HG03520 (cell line): ENCODE data around the gene PMM1.
"Not testable (repeated sequence)": the region's sequence is repeated elsewhere in the genome, so short reads cannot be mapped to it uniquely, and the experiment has no call there.

ENCODE experiments used
- ATAC-seq: cut with Tn5 transposase; IDR thresholded peaks from one replicate; pipeline ENCODE4 v1.9.1; 2021; ENCODE audit warnings: mild to moderate bottlenecking, moderate library complexity; ENCODE audit not compliant: unreplicated experiment

The PMM1 gene

DNA sequence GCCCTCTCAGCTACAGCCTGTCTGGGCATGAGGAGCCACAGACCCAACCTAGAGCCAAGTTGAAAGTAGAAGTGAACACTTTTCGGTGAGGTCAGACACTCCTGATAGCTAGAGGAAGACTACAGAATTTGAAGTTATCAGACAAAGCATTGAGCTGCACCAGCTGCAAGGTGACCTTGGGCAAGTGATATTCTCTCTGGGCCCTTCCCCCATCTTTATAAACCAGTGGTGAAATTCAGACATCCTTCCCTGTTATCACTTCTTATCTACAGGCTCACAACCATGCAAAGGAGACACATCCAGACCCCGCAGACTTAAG is 8.0 kb upstream of the PMM1 start:
- ATAC-seq, result no peak

DNA sequence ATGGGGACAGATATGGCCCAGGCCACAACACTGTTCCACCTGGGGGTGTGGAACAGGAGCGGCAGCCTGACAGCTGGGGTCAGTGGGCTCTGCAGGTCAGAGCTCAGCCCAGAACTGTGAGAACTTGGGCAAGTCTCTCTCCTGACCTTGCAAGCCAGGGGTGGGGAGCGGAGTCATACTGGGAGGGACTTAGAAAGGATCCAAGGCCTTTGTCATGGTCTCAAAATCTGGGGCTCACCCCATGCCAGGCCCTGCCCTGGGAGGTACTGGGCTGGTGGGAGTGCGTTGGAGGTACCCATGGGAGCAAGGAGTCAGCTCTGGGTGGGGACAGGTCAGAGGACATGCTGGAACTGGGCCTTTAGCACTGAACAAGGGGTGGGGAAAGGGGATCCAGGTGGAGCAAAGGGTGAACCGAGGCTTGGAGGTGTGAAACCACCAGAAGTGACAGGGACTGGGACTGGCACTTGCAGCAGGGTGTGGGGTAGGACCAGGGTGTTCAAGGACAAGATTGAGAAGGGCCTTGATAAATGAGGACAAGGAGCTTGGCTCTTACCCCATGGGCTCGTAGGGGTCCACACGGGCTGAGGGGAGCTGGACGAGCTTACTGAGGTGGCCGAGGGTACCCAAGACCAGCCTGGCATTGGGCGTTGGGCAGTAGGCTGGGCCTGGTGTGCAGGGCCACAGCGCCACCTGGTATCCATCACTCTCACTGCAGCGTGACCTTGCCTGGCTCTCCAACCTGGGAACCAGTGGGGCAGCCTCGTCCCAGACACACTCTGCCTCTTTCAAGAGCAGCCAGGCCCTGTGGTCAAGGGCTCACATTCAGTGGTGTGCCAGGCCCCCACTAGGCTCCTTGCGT is 7.4 kb upstream of the PMM1 start:
- ATAC-seq, result no peak

DNA sequence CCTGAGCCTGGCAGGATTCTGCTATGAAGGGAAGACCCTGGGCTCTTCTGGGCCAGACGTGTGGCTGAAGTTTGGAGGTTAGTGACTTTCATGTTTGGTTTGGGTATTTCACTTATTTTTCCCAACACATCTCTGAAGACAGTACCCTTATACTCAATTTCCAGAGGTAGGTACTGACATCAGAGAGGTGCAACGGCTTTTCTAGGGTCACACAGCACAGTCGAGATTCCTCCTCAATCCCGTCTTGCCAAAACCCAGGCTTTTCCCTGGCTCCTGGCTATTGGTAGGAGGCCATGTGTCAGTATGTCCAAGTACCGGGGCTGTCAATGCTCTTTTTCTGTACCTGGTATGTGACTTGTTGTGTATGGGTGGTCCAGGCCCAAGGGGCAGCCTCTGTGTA is 6.1 kb upstream of the PMM1 start:
- no peak for ATAC-seq

DNA sequence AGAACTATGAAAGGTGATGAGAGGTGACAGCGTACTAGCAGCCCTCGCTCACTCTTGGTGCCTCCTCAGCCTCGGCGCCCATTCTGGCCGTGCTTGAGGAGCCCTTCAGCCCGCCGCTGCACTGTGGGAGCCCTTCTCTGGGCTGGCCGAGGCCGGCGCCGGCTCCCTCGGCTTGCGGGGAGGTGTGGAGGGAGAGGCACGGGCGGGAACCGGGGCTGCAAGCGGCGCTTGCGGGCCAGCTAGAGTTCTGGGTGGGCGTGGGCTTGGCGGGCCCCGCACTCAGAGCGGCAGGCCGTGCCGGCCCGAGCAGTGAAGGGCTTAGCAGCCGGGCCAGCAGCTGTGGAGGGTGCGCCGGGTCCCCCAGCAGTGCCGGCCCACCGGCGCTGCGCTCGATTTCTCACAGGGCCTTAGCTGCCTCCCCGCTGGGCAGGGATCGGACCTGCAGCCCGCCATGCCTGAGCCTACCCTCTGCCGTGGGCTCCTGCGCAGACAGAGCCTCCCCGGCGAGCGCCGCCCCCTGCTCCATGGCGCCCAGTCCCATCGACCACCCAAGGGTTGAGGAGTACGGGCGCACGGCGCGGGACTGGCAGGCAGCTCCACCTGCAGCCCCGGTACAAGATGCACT is 3.8 kb upstream of the PMM1 start:
- not testable (repeated sequence) for ATAC-seq

DNA sequence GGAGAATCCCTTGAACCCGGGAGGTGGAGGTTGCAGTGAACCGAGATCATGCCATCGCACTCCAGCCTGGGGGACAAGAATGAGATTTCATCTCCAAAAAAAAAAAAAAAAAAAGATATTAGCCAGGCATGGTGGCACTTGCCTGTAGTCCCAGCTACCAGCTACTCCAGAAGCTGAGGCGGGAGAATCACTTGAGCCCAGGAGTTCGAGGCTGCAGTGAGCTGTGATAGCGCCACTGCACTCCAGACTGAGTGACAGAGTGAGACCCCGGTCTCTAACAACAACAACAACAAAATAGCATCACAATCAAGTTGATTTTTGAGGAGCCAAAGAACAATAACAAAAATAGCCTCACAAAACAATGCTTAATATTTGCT is 2.3 kb downstream of the PMM1 start:
- no peak for ATAC-seq

DNA sequence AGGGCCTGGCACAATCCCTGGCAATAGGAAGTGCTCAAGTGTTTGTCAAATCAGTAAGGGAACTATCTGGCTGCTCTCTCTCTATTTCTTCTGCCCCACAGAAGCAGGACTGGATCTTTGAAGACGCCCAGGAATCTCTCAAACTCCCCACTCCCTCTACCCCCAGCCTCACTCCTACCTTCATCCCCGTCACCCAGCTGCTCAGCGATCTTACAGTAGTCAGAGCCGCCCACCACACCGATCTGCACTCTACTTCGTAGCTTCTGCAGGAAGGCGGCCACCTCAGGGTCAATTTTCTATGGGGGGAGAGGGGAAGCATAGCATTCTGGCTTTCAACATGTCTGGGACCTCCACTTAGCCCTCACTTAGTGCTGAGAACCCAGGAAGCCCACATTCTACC is 3.7 kb downstream of the PMM1 start:
- no peak for ATAC-seq

DNA sequence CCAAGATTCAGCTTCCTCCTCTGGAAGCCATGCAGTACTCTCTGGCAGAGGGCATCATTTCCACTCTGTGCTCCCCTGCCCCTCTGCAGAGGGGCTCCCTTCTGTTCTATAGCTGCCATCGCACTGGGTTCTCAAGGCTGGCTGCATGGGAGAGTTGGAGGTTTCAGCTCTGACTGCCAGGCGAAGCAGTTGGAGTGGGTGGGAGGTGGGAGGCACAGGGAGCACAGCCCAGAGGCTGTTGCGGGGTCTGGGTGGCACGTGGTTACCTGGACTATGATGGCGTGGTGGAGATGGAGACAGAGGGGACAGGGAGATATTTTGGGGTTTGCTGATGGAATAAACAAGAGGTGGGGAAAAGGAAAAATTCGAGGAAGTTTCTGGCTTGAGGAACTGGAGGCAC is 4.8 kb downstream of the PMM1 start:
- ATAC-seq, result no peak

DNA sequence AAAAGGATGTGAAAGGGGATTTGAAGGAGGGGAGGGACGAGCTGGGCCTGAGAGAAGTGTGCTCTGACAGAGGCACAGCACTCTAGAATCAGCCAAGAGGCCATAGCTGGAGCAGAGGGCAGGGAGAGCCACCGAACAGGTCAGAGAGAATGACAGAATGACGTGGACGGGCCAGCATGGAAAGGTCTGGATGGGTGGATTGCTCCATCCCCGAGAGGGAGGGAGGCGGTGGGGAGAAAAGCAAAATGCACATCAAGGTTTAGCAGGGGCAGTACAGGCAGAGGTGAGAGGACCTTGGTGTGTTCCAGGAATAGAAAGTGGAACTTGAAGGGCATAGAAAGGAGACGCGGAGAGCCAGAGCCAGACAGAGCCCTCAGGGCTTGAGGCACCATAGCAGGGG is 6.9 kb downstream of the PMM1 start:
- ATAC-seq, result no peak

DNA sequence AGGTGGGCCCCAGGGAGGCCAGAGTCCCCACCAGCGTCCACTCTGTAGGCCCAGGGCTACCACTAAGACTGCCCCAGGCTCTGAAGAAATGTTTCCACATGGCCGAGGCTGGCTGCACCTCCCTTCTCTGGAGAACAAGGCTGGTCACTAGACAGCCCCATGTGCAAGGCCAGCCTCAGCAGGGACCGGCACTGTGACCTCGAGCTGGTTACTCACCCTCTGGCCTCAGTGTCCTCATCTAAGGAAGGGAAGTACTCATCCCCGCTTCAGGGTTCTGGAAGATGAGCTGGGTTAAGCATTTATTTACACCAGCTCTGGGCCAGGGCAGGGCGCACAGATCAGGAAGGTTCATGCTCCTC is 9.7 kb downstream of the PMM1 start:
- ATAC-seq, result no peak

DNA sequence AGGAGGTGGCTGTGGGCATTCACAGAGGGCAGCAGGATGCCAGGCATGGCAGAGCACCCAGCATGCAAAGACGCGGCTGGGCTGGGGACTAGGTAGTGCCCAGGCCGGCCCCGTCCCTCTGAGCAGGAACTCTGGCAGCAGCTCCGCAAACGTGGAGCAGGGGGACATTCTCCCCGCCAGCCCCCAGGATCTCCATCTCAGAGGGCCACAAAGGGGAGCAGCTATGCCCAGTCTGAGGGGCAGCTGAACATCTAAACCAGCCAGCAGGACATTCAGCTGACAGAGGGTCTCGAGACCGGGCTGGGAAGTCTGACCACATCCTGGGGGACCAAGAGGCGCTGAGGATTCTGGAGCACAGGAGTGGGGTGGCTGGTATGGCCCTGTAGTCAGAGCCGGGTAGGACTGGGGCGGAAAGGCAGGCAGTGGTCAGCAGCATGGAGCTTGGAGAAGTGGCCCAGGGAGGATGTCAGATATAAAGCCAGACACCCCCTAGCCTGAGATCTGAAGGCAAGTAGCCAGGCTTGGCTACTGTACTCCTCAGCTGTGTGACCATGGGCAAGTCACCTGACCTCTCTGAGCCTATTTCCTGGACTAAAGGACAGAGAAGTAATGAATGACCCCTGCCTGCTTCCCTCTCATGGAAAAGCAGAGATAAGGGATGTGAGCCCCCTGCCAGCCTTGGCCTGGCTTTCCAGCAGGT is 10.2 kb downstream of the PMM1 start:
- ATAC-seq, result no peak

DNA sequence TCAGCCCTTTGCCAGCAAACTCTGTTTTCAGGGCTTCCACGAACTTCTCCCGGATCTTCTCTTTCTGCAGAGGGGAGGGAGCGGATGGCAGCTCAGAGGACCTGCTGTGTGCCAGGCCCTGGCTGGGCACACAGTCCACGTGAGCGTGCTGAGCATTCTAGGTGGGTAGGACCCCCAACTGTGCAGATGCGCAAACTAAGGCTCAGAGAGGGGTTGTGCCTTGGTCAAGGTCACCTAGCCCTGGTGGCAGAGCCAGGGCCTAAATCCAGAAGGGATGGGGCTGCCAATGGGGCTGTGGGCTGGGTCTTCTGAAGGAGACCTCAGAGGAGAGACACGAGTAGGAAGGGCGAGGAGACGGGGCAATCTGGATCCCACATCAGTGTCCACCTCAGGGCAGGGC is 10.8 kb downstream of the PMM1 start:
- no peak for ATAC-seq

DNA sequence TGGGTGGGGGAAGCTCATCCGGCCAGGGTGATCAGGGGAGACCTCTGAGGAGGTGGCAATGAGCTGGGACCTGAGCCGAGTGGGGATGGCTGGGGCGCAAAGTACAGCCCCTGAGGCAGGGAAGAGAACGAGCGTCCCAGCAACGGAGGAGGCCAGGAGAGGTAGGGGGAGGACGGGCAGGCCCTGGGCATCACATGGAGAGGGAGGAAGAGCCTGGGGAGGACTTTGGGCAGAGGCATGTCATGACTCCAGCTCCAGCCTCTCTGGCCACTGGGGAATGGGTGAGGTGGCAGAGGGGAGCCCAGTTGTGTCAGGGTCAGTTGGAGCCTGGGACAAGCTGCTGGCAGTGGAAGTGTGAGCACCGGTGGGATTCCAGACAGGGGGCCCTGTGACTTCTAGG is 11.5 kb downstream of the PMM1 start:
- ATAC-seq, result no peak

DNA sequence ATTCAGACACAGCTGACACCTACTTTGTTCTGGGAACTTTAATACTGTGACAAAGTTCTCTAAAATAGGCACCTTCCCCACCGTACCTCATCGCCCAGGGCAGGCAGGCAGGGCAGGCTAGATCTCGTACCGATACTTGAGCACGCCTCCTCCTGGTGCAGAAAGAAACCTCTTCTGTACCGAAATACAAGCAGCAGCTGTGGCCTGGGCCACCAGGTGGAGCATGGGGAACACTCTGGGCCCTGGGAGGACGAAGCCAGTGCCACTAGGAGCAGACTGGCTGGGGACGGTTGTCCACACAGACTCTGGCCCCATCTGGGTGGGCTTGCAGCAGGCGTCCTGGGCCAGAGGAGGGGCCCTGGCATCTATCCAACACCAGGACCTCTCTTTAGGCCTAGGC is 12.8 kb downstream of the PMM1 start:
- ATAC-seq, result no peak

DNA sequence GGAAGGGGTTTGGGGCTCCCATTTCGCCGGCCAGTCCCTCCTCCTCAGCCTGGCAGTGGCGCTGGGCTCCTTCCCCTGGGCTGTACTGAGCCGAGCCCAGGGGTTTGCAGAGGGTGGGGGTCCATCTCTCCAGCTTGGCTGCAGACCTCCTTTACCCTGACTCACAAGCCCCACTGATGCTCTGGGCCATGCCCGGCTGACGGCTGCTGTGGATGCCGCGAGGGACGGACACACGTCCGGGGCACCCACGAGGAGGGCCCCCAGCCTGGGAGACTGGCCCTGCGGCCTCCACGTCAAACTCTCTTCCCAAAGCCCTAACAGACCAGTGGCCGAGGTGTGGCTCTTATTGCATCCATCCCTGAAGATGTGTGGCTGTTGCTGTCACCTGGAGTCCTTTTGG is 14.1 kb downstream of the PMM1 start:
- ATAC-seq, result no peak

DNA sequence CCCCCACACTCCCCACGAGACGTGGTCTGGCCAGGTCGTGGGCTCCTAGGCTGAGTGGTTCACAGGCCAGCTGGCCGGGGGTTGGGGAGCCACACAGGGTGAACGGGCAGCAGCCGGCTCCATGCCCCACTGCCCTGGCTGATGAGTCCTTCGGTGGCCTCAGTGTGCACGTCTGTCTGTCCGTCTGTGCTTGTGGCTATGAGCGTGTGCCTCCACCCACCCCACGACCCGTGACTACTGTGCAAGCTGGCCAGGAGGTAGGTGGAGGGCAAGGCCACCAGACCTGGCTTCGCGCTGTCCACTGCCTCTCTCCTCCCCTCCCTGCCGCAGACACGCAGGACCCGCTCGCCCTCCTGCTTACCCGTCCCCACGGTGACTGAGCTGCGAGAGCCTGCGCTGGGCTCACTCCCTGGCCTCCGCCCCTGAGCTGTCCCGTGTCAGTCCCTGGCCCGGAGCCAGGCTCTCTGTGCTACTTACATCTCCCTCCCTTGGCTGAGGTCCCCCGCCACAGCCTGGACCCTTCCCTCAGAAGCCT is 14.7 kb downstream of the PMM1 start:
- ATAC-seq, result no peak

DNA sequence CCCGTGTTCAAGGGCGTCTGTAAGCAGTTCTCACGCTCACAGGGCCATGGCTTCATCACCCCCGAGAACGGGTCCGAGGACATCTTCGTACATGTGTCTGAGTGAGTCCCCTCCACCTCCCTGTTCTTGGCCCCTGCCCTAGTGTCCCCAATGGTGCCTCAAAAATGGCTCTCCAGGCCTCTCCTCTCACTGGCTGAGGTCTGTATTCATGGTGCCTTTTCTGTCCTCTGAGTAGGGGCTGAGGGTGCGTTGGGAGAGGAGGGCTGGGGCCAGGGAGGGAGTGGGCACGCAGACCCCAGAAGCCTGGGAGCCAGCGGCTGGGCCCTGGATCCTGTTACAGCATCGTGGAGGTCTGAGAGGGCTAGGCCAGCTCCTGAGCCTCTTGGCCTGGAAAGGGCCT is 16.0 kb downstream of the PMM1 start:
- no peak for ATAC-seq

DNA sequence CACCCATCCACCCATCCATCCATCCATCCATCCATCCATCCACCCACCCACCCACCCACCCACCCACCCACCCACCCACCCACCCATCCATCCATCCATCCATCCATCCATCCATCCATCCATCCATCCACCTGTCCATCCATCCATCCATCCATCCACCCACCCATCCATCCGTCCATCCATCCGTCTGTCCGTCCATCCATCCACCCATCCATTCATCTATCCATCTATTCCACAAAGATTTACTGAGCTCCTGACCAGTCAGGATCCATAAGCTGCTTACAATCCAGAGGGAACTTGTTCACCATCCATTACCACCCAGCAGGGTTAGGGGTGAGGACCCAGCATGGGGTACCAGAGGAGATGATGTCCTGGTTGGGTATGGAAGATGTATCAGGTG is 17.3 kb downstream of the PMM1 start:
- ATAC-seq, result not testable (repeated sequence)

DNA sequence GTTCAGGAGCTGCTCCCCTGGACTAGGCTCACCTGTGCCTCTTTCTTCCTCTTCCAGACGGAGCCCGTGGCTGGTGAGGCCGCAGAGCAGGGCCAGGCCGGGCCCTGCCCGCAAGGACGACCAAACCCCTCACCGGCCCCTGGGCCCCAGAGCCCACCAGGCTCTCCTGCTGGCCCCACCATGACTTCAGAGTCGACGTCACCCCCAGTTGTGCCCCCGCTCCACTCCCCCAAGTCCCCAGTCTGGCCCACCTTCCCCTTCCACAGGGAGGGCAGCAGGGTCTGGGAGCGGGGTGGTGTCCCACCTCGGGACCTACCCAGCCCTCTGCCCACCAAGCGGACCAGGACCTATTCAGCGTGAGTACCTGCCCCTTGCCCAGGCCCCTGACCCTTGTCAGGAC is 17.9 kb downstream of the PMM1 start:
- no peak for ATAC-seq

DNA sequence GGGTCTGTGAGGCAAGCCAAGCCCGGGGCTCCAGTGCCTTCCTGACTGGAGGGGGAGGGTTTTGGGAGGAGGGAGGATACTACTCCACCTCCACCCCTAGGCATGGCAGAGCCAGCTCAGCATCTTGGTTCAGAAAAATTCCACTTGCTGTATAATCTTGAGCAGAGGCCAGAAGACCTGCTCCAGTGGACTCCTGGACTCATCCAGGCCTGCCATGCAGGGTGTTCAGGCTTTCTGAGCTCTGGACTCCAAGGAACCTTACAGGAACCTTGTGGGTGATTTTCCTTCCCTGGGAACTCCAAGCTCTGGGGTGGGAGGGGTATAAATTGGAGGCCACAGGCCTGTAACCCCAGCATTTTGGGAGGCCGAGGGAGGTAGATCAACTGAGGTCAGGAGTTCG is 19.4 kb downstream of the PMM1 start:
- ATAC-seq, result no peak

DNA sequence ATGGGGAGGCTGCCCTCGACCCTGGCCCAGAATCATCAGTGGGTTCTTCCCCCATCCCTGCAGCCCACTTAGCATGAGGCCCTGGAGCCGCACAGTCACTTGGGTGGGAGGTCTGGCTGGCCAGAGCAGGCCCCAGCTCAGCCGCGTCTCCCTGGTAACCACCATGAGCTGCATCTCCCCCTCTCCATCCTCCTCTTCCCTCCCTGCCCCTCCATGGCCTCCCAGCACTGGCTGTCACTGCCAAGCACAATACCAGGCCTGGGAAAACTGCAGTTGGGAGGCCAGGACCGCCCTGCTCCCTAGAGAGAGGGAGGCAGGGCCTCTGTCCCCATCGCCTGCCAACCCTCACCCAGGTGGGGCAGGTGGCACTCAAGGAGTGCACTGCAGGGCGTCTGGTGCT is 20.8 kb downstream of the PMM1 start:
- ATAC-seq, result no peak

DNA sequence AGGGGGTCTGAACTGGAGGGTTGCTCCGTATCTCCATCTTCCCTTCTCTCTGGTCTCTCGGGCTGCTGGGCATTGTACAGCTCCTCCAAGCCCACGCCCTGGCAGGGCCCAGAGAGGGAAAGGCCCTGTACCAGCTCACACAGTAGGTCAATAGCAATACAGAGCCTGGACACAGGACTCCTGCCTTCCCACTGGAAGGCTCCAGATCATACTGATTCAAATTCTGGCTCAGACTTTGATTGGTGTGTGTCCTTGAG is 22.2 kb downstream of the PMM1 start:
- ATAC-seq, result no peak

DNA sequence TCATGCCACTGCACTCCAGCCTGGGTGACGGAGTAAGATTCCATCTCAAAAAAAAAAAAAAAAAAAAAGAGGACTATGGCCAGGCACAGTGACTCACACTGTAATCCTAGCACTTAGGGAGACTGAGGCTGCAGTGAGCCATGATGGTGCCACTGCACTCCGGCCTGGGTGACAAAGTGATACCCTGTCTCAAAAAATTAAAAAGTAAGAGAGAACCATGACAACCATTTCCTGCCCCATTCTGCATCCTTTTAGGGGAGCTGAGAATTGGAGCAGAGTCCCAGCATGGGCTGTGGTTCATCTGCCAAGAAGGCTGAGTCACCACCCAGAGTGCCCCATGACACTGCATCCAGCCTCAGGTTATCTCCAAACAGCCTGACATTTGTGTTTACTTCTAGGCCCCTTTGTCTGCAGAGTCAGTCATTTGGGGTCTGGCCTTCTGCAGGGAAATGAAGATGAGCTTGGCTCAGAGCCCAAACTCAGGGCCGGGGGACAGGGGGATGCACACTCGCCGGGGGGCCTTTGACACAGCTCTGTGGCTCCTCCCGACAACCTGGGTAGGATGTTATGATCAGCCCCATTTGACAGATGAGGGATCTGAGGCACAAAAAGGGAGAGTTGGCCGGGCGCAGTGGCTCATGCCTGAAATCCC is 24.1 kb downstream of the PMM1 start:
- no peak for ATAC-seq
